HCT116 (cell line): Measurements from ENCODE around the gene FGD5.

ENCODE experiments used
- EZH2 ChIP-seq: fragments of 200-600 bp; sonication (generic); IDR thresholded peaks from 2 replicates; pipeline ENCODE4 v1.6.1; 2017; ENCODE audit warnings: antibody characterized with exemption, mixed run types
- POLR2A ChIP-seq: IDR thresholded peaks from 2 replicates; pipeline ENCODE4 v1.7.0; 2011; ENCODE audit warnings: borderline replicate concordance; ENCODE audit not compliant: insufficient read depth, insufficient read length; ENCODE audit errors: extremely low read depth
- POLR2AphosphoS5 ChIP-seq: IDR thresholded peaks from 2 replicates; pipeline ENCODE4 v1.6.1; 2011; ENCODE audit warnings: mild to moderate bottlenecking, low read depth, low read length, moderate library complexity
- TCF7L2 ChIP-seq: IDR thresholded peaks from 2 replicates; pipeline ENCODE4 v1.7.0; 2011; ENCODE audit warnings: borderline replicate concordance, inconsistent platforms; ENCODE audit not compliant: insufficient read depth, insufficient read length; ENCODE audit errors: extremely low read depth
- YY1 ChIP-seq: IDR thresholded peaks from 2 replicates; pipeline ENCODE4 v1.6.1; 2011; ENCODE audit warnings: low read length, low read depth, moderate library complexity, mild to moderate bottlenecking; ENCODE audit not compliant: insufficient replicate concordance; ENCODE audit errors: extremely low read depth
- ZNF274 ChIP-seq: fragments of 200-500 bp; sonication (Bioruptor generic); IDR thresholded peaks from 2 replicates; pipeline ENCODE4 v1.6.1; 2014; ENCODE audit warnings: mild to moderate bottlenecking, low read depth, low read length, inconsistent platforms
- TF ChIP-seq, protein P1 (sequence below), 3 experiments: fragments of 200-600 bp in 1 of 3; sonication (generic) in 1 of 3; IDR thresholded peaks in 2 of 3; conservative IDR thresholded peaks in 1 of 3; 2 replicates each; pipeline ENCODE4 v1.5.1; 2012 to 2017; ENCODE audit warnings: low read depth in 2 of 3, low read length in 2 of 3, antibody characterized with exemption in 1 of 3, borderline replicate concordance in 1 of 3, control low read depth in 1 of 3, mild to moderate bottlenecking in 1 of 3, mixed read lengths in 1 of 3, mixed run types in 1 of 3, moderate library complexity in 1 of 3; ENCODE audit not compliant: insufficient read depth in 1 of 3

DNA sequence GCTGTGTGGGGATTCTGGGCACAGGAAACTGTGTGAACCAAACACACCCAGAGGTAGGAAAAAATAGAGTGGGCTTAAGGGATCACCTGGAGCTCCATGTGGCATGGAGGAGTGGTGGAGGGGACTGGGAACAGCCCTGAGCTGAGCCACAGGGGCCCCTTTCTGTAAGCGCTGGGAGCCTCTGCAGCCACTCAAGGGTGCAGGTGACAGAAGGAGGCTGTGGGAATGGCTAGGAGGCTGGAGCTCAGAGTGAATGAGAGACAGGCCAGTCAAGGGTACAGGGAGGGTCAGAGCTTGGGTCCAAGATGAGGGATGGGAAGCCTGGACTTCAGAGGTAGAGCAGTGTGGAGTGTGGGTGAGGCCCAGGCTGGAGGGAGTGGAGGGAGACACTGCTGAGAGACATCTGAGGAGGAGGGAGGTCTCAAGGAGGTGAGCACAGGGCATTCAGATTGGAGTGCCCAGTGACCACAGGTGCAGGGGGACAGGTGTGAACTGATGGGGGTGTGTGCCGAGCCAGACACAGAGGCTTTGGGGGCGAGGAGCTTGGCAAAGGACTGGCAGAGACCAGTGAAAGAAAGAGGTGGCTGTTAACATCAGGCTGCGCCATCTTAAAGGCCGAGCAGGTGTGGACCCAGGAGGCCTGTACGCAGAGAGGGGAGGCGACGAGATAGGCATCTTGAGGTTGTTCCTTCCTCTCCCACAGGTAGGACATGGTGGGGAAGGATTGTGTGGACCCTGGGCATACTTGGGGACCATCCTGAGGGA, 56.8 kb downstream of the FGD5 start:
- TF ChIP-seq, protein P1, sequence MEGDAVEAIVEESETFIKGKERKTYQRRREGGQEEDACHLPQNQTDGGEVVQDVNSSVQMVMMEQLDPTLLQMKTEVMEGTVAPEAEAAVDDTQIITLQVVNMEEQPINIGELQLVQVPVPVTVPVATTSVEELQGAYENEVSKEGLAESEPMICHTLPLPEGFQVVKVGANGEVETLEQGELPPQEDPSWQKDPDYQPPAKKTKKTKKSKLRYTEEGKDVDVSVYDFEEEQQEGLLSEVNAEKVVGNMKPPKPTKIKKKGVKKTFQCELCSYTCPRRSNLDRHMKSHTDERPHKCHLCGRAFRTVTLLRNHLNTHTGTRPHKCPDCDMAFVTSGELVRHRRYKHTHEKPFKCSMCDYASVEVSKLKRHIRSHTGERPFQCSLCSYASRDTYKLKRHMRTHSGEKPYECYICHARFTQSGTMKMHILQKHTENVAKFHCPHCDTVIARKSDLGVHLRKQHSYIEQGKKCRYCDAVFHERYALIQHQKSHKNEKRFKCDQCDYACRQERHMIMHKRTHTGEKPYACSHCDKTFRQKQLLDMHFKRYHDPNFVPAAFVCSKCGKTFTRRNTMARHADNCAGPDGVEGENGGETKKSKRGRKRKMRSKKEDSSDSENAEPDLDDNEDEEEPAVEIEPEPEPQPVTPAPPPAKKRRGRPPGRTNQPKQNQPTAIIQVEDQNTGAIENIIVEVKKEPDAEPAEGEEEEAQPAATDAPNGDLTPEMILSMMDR (IDR thresholded peaks at IDR 0.05 in 2 of 3, conservative IDR thresholded peaks at IDR 0.05 in 1 of 3; ENCODE audit: borderline replicate concordance in 1 of 3, insufficient read depth in 1 of 3, low read depth in 2 of 3, low read length in 2 of 3): no peak
- TF ChIP-seq ZNF274 (no peak), POLR2AphosphoS5 (no peak), EZH2 (no peak), POLR2A (no peak), YY1 (no peak), TCF7L2 (no peak)
